WTC11 (cell line): ENCODE measurements around the gene SNAPC1.

ENCODE experiments used
- AFF4 ChIP-seq: sonication (generic); formaldehyde crosslinking; IDR thresholded peaks from 2 replicates; pipeline ENCODE4 v1.8.1; 2023; ENCODE audit warnings: mild to moderate bottlenecking, missing genetic modification reagents, borderline replicate concordance
- NFYB ChIP-seq: sonication (generic); formaldehyde crosslinking; conservative IDR thresholded peaks from 2 replicates; pipeline ENCODE4 v1.8.0; 2022; ENCODE audit warnings: low read depth, missing genetic modification reagents
- NR2C2 ChIP-seq: sonication (generic); formaldehyde crosslinking; IDR thresholded peaks from 2 replicates; pipeline ENCODE4 v1.8.0; 2022; ENCODE audit warnings: mild to moderate bottlenecking, missing genetic modification reagents
- TF ChIP-seq, protein P1 (sequence below): fragments of 200-600 bp; IDR thresholded peaks from 2 replicates; pipeline ENCODE4 v1.8.0; 2022; ENCODE audit warnings: antibody characterized with exemption
- TF ChIP-seq, protein P2 (sequence below): sonication (generic); formaldehyde crosslinking; IDR thresholded peaks from 2 replicates; pipeline ENCODE4 v1.8.1; 2023; ENCODE audit warnings: mild to moderate bottlenecking, missing genetic modification reagents, moderate library complexity
- TF ChIP-seq, protein P3 (sequence below): sonication (generic); formaldehyde crosslinking; IDR thresholded peaks from 2 replicates; pipeline ENCODE4 v1.8.1; 2022; ENCODE audit warnings: mild to moderate bottlenecking, missing genetic modification reagents, moderate library complexity, borderline replicate concordance
- TF ChIP-seq, protein P4 (sequence below): sonication (generic); formaldehyde crosslinking; IDR thresholded peaks from 2 replicates; pipeline ENCODE4 v1.8.1; 2023; ENCODE audit warnings: mild to moderate bottlenecking, missing genetic modification reagents
- TF ChIP-seq, protein P5 (sequence below): fragments of 250-450 bp; sonication (Bioruptor Pico); IDR thresholded peaks from 2 replicates; pipeline ENCODE4 v1.8.0; 2021; ENCODE audit warnings: mild to moderate bottlenecking

GRCh38 chr14:61713724-61714437 is 48.3 kb upstream of the SNAPC1 start:
- no peak for TF ChIP-seq NFYB (CRISPR knock-in tag)
- TF ChIP-seq, protein P1, sequence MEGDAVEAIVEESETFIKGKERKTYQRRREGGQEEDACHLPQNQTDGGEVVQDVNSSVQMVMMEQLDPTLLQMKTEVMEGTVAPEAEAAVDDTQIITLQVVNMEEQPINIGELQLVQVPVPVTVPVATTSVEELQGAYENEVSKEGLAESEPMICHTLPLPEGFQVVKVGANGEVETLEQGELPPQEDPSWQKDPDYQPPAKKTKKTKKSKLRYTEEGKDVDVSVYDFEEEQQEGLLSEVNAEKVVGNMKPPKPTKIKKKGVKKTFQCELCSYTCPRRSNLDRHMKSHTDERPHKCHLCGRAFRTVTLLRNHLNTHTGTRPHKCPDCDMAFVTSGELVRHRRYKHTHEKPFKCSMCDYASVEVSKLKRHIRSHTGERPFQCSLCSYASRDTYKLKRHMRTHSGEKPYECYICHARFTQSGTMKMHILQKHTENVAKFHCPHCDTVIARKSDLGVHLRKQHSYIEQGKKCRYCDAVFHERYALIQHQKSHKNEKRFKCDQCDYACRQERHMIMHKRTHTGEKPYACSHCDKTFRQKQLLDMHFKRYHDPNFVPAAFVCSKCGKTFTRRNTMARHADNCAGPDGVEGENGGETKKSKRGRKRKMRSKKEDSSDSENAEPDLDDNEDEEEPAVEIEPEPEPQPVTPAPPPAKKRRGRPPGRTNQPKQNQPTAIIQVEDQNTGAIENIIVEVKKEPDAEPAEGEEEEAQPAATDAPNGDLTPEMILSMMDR = no peak
- TF ChIP-seq, protein P2, sequence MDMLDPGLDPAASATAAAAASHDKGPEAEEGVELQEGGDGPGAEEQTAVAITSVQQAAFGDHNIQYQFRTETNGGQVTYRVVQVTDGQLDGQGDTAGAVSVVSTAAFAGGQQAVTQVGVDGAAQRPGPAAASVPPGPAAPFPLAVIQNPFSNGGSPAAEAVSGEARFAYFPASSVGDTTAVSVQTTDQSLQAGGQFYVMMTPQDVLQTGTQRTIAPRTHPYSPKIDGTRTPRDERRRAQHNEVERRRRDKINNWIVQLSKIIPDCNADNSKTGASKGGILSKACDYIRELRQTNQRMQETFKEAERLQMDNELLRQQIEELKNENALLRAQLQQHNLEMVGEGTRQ (CRISPR knock-in tag) = no peak
- no peak for TF ChIP-seq NR2C2
- no peak for TF ChIP-seq AFF4 (CRISPR knock-in tag)
- TF ChIP-seq, protein P3, sequence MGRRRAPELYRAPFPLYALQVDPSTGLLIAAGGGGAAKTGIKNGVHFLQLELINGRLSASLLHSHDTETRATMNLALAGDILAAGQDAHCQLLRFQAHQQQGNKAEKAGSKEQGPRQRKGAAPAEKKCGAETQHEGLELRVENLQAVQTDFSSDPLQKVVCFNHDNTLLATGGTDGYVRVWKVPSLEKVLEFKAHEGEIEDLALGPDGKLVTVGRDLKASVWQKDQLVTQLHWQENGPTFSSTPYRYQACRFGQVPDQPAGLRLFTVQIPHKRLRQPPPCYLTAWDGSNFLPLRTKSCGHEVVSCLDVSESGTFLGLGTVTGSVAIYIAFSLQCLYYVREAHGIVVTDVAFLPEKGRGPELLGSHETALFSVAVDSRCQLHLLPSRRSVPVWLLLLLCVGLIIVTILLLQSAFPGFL (CRISPR knock-in tag) = no peak
- TF ChIP-seq, protein P4, sequence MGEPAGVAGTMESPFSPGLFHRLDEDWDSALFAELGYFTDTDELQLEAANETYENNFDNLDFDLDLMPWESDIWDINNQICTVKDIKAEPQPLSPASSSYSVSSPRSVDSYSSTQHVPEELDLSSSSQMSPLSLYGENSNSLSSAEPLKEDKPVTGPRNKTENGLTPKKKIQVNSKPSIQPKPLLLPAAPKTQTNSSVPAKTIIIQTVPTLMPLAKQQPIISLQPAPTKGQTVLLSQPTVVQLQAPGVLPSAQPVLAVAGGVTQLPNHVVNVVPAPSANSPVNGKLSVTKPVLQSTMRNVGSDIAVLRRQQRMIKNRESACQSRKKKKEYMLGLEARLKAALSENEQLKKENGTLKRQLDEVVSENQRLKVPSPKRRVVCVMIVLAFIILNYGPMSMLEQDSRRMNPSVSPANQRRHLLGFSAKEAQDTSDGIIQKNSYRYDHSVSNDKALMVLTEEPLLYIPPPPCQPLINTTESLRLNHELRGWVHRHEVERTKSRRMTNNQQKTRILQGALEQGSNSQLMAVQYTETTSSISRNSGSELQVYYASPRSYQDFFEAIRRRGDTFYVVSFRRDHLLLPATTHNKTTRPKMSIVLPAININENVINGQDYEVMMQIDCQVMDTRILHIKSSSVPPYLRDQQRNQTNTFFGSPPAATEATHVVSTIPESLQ = no peak
- TF ChIP-seq, protein P5, sequence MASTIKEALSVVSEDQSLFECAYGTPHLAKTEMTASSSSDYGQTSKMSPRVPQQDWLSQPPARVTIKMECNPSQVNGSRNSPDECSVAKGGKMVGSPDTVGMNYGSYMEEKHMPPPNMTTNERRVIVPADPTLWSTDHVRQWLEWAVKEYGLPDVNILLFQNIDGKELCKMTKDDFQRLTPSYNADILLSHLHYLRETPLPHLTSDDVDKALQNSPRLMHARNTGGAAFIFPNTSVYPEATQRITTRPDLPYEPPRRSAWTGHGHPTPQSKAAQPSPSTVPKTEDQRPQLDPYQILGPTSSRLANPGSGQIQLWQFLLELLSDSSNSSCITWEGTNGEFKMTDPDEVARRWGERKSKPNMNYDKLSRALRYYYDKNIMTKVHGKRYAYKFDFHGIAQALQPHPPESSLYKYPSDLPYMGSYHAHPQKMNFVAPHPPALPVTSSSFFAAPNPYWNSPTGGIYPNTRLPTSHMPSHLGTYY (CRISPR knock-in tag) = no peak
